ENCODE data around the gene IL3RA. TPM values are rescaled to one million over a fixed set of nuclear protein-coding genes. Genes with fewer than 3 reads are reported as not detected.
A peak's percentile ranks its signal among the peaks of the same experiment; 100 is the strongest.
"Not testable (repeated sequence)": the region's sequence is repeated elsewhere in the genome, so short reads cannot be mapped to it uniquely, and the experiment has no call there.

Gene IL3RA
- total RNA-seq, 2 donors from 2014 or later = 2.1 to 6.7 TPM

GRCh38 chrX:1323315-1323714, 13.3 kb upstream of the IL3RA start:
- DNase-seq = peak; percentile 47
- TF ChIP-seq CTCF (IDR thresholded peaks at IDR 0.05) = peak; percentile 57

GRCh38 chrX:1325515-1326116, 11.0 kb upstream of the IL3RA start:
- Histone ChIP-seq H3K9me3 (no peaks in the 10 kb centered on the region), H3K9ac (ENCODE audit: low read depth in 2 of 2, low read length in 2 of 2) (no peak overlapping the region), H3K36me3 (no peaks in the 10 kb centered on the region), H3K27me3 (no peaks in the 10 kb centered on the region), H3K4me1 (no peaks in the 10 kb centered on the region), H3K4me3 (no peak overlapping the region), H3K27ac (no peak overlapping the region)
- intact Hi-C loops (cut with DNase I) = no loop called here
- DNase-seq = no peak
- no peak for TF ChIP-seq CTCF (IDR thresholded peaks at IDR 0.05)

More at GRCh38 chrX:1323315-1323714, 13.3 kb upstream of the IL3RA start:
- no peak overlapping the region for H3K9ac ChIP-seq (ENCODE audit: low read depth in 2 of 2, low read length in 2 of 2)
- intact Hi-C loops (cut with DNase I) = no loop called here
- no peak overlapping the region for H3K27ac ChIP-seq
- no peaks in the 10 kb centered on the region for H3K36me3 ChIP-seq
- H3K4me1 ChIP-seq = no peaks in the 10 kb centered on the region
- no peaks in the 10 kb centered on the region for H3K9me3 ChIP-seq
- no peak overlapping the region for H3K4me3 ChIP-seq
- no peaks in the 10 kb centered on the region for H3K27me3 ChIP-seq

GRCh38 chrX:1327651-1328304, 8.8 kb upstream of the IL3RA start:
- Histone ChIP-seq H3K9ac (ENCODE audit: low read depth in 2 of 2, low read length in 2 of 2) (no peak overlapping the region), H3K36me3 (no peaks in the 10 kb centered on the region), H3K4me3 (no peak overlapping the region), H3K4me1 (no peaks in the 10 kb centered on the region), H3K27me3 (no peaks in the 10 kb centered on the region), H3K9me3 (no peaks in the 10 kb centered on the region), H3K27ac (no peak overlapping the region)
- intact Hi-C loops (cut with DNase I) = no loop called here
- TF ChIP-seq CTCF (IDR thresholded peaks at IDR 0.05) = no peak
- no peak for DNase-seq

GRCh38 chrX:1330605-1331004, 6.0 kb upstream of the IL3RA start:
- no peak for DNase-seq
- Histone ChIP-seq H3K36me3 (no peaks in the 10 kb centered on the region), H3K27ac (no peak overlapping the region), H3K4me3 (no peak overlapping the region), H3K4me1 (no peaks in the 10 kb centered on the region), H3K9ac (ENCODE audit: low read depth in 2 of 2, low read length in 2 of 2) (no peak overlapping the region), H3K9me3 (no peaks in the 10 kb centered on the region), H3K27me3 (no peaks in the 10 kb centered on the region)
- intact Hi-C loops (cut with DNase I) = no loop called here
- TF ChIP-seq CTCF (IDR thresholded peaks at IDR 0.05) = no peak

GRCh38 chrX:1332433-1332832, 4.2 kb upstream of the IL3RA start:
- intact Hi-C loops (cut with DNase I) = not testable (repeated sequence)

GRCh38 chrX:1334854-1335253, 1.7 kb upstream of the IL3RA start:
- Histone ChIP-seq H3K9me3 (no peaks in the 10 kb centered on the region), H3K27me3 (no peaks in the 10 kb centered on the region), H3K36me3 (no peaks in the 10 kb centered on the region), H3K9ac (ENCODE audit: low read depth in 2 of 2, low read length in 2 of 2) (no peak overlapping the region), H3K4me1 (no peaks in the 10 kb centered on the region), H3K27ac (no peak overlapping the region), H3K4me3 (no peak overlapping the region)
- no peak for TF ChIP-seq CTCF (IDR thresholded peaks at IDR 0.05)
- no peak for DNase-seq
- intact Hi-C loops (cut with DNase I) = no loop called here

More at GRCh38 chrX:1332433-1332832, 4.2 kb upstream of the IL3RA start:
- not testable (repeated sequence) for H3K36me3 ChIP-seq; H3K27me3 ChIP-seq; H3K9me3 ChIP-seq; H3K4me1 ChIP-seq; H3K27ac ChIP-seq; H3K4me3 ChIP-seq; DNase-seq; H3K9ac ChIP-seq (ENCODE audit: low read depth in 2 of 2, low read length in 2 of 2)
